Type B pancreatic cell (in vitro differentiated cells): Measurements from ENCODE around the gene AAMDC. TPM values are rescaled to one million over a fixed set of nuclear protein-coding genes. Genes with fewer than 3 reads are reported as not detected.

Experiments
- DNase-seq: peaks from one replicate; pipeline ENCODE4 v3.0.0; 2021; ENCODE audit warnings: mixed read lengths; ENCODE audit not compliant: unreplicated experiment; ENCODE audit errors: extremely low spot score
- H3K27ac Mint-ChIP-seq: 2 replicates; pipeline ENCODE4 v1.8.0; 2021; ENCODE audit warnings: mild to moderate bottlenecking, mixed read lengths
- H3K27me3 Mint-ChIP-seq: 2 replicates; pipeline ENCODE4 v1.8.0; 2021; ENCODE audit warnings: mixed read lengths
- H3K36me3 Mint-ChIP-seq: 2 replicates; pipeline ENCODE4 v1.8.0; 2021; ENCODE audit warnings: mixed read lengths
- H3K4me1 Mint-ChIP-seq: one replicate; pipeline ENCODE4 v1.8.0; 2021; ENCODE audit warnings: mixed read lengths; ENCODE audit not compliant: unreplicated experiment
- H3K4me3 Mint-ChIP-seq: 2 replicates; pipeline ENCODE4 v1.8.0; 2021; ENCODE audit warnings: mild to moderate bottlenecking, mixed read lengths
- H3K9me3 Mint-ChIP-seq: 2 replicates; pipeline ENCODE4 v1.8.0; 2021; ENCODE audit warnings: mixed read lengths
- CTCF ChIP-seq: fragments of 200-600 bp; sonication (generic); conservative IDR thresholded peaks from 2 replicates; pipeline ENCODE4 v1.5.0; 2021; ENCODE audit warnings: antibody characterized with exemption, mild to moderate bottlenecking
- total RNA-seq: library from RNA; stranded (reverse); gene quantifications from 2 replicates; pipeline ENCODE4 v1.2.1, GENCODE V29; 2021; ENCODE audit warnings: low replicate concordance

The AAMDC gene
- total RNA-seq, 1 donor from 2014 or later: 33.6 TPM

- Mint-ChIP-seq H3K9me3 (no peaks in the 10 kb centered on the region), H3K27me3 (no peaks in the 10 kb centered on the region), H3K36me3 (peaks cover 19% of the 10 kb centered on the region), H3K27ac (no peak overlapping the region), H3K4me3 (no peak overlapping the region), H3K4me1 (peaks cover 8% of the 10 kb centered on the region)
- no peak for DNase-seq
- TF ChIP-seq CTCF: no peak
These were observed 14.0 kb upstream of the AAMDC start for GRCh38 chr11:77806993-77807392.

GRCh38 chr11:77813256-77813655 is 7.7 kb upstream of the AAMDC start:
- DNase-seq: no peak
- TF ChIP-seq CTCF: no peak
- H3K36me3 Mint-ChIP-seq: peaks cover 15% of the 10 kb centered on the region
- H3K4me1 Mint-ChIP-seq: peaks cover 7% of the 10 kb centered on the region
- H3K27ac Mint-ChIP-seq: no peak overlapping the region
- H3K27me3 Mint-ChIP-seq: no peaks in the 10 kb centered on the region
- no peaks in the 10 kb centered on the region for H3K9me3 Mint-ChIP-seq
- no peak overlapping the region for H3K4me3 Mint-ChIP-seq

- Mint-ChIP-seq H3K4me3 (no peak overlapping the region), H3K36me3 (peaks cover 13% of the 10 kb centered on the region), H3K4me1 (peaks cover 8% of the 10 kb centered on the region), H3K27me3 (no peaks in the 10 kb centered on the region), H3K9me3 (no peaks in the 10 kb centered on the region), H3K27ac (no peak overlapping the region)
- no peak for TF ChIP-seq CTCF
- DNase-seq: no peak
These were observed 6.1 kb upstream of the AAMDC start for GRCh38 chr11:77814848-77815247.

GRCh38 chr11:77815459-77815858 is 5.5 kb upstream of the AAMDC start:
- H3K9me3 Mint-ChIP-seq: no peaks in the 10 kb centered on the region
- TF ChIP-seq CTCF: no peak
- H3K27ac Mint-ChIP-seq: no peak overlapping the region
- no peaks in the 10 kb centered on the region for H3K27me3 Mint-ChIP-seq
- peaks cover 9% of the 10 kb centered on the region for H3K36me3 Mint-ChIP-seq
- peaks cover 8% of the 10 kb centered on the region for H3K4me1 Mint-ChIP-seq
- DNase-seq: no peak
- H3K4me3 Mint-ChIP-seq: no peak overlapping the region

- TF ChIP-seq CTCF: peak; percentile 59
- Mint-ChIP-seq H3K9me3 (no peaks in the 10 kb centered on the region), H3K4me1 (peaks cover 24% of the 10 kb centered on the region), H3K27ac (peak overlapping the region; percentile 96), H3K27me3 (no peaks in the 10 kb centered on the region), H3K36me3 (peaks cover 4% of the 10 kb centered on the region), H3K4me3 (peak overlapping the region; percentile 100)
- DNase-seq: peak; percentile 82
These were observed 1.5 kb upstream of the AAMDC start for GRCh38 chr11:77819411-77819920.
